BE2C (cell line): Measurements from ENCODE around the gene FBXL20. TPM values are rescaled to one million over a fixed set of nuclear protein-coding genes. Genes with fewer than 3 reads are reported as not detected.
"Not testable (repeated sequence)": the region's sequence is repeated elsewhere in the genome, so short reads cannot be mapped to it uniquely, and the experiment has no call there.

ENCODE experiments used
- DNase-seq: peaks from one replicate; pipeline ENCODE4 v3.0.0-alpha.2; 2020
- H3K27me3 ChIP-seq: fragments of 250-450 bp; sonication (Bioruptor Pico); 2 replicates; pipeline ENCODE4 v1.5.1; 2020; ENCODE audit warnings: mild to moderate bottlenecking
- H3K36me3 ChIP-seq: fragments of 250-450 bp; sonication (Bioruptor Pico); 2 replicates; pipeline ENCODE4 v1.5.1; 2020; ENCODE audit warnings: mild to moderate bottlenecking
- H3K4me1 ChIP-seq: fragments of 250-450 bp; sonication (Bioruptor Pico); 2 replicates; pipeline ENCODE4 v1.5.1; 2020
- H3K4me3 ChIP-seq: 2 replicates; pipeline ENCODE4 v1.5.1; 2011; ENCODE audit warnings: low read depth, low read length
- H3K9me3 ChIP-seq: fragments of 250-450 bp; sonication (Bioruptor Pico); 2 replicates; pipeline ENCODE4 v1.5.1; 2020
- polyA plus RNA-seq: library from polyadenylated mRNA; unstranded; fragments of >200 nt; gene quantifications from one replicate; pipeline ENCODE4 v1.2.1, GENCODE V29; 2012; ENCODE audit warnings: low read depth, missing spikeins; ENCODE audit not compliant: insufficient read length, insufficient read depth
- TF ChIP-seq, protein P1 (sequence below): IDR thresholded peaks from 2 replicates; pipeline ENCODE4 v1.5.1; 2012; ENCODE audit warnings: mild to moderate bottlenecking, low read depth, low read length

FBXL20 gene, protein sequence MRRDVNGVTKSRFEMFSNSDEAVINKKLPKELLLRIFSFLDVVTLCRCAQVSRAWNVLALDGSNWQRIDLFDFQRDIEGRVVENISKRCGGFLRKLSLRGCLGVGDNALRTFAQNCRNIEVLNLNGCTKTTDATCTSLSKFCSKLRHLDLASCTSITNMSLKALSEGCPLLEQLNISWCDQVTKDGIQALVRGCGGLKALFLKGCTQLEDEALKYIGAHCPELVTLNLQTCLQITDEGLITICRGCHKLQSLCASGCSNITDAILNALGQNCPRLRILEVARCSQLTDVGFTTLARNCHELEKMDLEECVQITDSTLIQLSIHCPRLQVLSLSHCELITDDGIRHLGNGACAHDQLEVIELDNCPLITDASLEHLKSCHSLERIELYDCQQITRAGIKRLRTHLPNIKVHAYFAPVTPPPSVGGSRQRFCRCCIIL
- polyA plus RNA-seq = 3.0 TPM

DNA sequence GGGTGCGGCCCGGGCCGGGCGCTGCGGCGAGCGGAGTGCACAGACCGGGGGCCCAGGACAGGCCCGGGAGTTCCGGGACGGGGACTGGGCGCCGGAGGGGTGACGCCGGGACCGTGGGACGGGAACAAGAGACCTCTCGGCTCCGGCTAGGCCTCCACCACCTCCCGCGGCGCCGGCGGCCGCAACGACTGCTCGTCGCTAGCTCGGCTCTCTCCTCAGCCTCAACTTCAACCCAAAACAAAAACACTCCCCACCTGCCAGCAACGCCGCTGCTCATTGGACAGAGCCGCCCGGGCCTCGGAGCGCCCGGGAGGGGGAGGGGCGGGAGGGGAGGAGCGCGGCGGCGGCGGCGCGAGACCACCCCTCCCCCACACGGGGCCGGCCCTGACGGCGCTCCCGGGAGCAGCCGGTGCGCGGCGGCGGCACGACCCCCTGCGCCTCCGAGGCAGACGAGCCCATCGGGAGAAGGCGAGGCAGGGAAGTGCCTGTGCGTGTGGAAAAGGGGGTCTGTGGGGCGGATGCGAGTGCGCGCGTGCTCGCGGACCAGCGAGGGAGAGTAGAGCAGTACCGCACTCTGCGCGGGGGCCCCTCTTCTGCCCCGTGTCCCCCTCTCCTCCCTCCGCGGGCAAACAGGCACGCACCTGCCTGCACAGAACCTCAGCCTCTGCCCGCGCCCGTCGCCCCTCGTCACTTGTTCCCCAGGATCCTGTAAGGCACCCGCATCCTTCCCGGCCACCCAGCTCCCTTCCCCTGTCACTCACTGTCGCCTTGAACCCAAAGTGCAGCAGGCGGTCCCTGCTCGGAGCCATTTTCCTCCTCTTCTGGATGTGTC, at the start of gene FBXL20:
Gene FBXL20, minus strand, starts transcription at position 215 of the 832 bp plus-strand sequence. CDS start 224 bp downstream, outside the sequence.
- H3K27me3 ChIP-seq = no peaks in the 10 kb centered on the region
- peak within 1 kb of the TSS; percentile 89 for H3K4me3 ChIP-seq
- peak; percentile 96 for DNase-seq
- no peaks in the 10 kb centered on the region for H3K9me3 ChIP-seq
- H3K4me1 ChIP-seq = no peaks in the 10 kb centered on the region; the same call in 1 of the 2 replicates
- peaks cover 9% of the 10 kb centered on the region for H3K36me3 ChIP-seq
- TF ChIP-seq, protein P1, sequence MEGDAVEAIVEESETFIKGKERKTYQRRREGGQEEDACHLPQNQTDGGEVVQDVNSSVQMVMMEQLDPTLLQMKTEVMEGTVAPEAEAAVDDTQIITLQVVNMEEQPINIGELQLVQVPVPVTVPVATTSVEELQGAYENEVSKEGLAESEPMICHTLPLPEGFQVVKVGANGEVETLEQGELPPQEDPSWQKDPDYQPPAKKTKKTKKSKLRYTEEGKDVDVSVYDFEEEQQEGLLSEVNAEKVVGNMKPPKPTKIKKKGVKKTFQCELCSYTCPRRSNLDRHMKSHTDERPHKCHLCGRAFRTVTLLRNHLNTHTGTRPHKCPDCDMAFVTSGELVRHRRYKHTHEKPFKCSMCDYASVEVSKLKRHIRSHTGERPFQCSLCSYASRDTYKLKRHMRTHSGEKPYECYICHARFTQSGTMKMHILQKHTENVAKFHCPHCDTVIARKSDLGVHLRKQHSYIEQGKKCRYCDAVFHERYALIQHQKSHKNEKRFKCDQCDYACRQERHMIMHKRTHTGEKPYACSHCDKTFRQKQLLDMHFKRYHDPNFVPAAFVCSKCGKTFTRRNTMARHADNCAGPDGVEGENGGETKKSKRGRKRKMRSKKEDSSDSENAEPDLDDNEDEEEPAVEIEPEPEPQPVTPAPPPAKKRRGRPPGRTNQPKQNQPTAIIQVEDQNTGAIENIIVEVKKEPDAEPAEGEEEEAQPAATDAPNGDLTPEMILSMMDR = no peak

DNA sequence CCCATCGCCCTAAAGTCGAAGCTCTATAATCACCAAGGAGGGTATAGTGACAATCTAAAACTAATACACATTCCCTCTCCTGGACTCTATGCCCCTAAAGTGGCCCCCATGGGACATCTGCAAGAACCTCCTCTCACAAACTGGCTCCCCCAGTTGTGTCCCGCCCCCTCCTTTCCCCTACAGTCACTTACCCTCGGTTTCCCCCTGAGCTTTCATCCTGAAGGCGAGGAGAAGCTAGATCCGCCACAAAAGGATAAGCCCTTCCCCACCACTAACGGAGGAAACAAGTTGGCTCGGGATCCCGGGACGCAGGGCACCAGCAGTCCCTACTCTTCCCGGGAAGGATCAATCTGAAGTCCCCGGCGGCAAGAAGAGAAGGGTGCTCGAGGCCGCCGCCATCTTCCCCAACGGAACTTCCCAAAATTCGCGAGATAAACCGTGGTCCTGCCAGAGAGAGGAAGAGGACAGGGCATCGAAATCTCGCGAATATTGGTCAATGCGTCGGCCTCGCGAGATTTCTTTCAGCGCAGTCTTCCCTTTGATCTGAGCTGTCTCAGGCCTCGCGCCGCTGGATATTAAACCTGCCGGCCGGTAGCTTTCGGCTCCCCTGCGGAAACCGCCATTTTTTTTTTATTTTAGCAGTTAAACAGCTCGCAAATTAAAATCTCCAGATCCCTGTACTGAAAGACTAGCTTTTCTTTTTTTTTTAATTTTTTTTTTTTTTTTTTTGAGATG, 49.6 kb upstream of the FBXL20 start, which contains the start of gene MED1:
Gene MED1, minus strand, starts transcription at position 417 of the 735 bp plus-strand sequence. Its CDS starts 201 bp downstream, at position 216.
- TF ChIP-seq, protein P1 = no peak
- peaks cover 7% of the 10 kb centered on the region; the same call in 1 of the 2 replicates for H3K4me1 ChIP-seq
- no peaks in the 10 kb centered on the region; the same call in 1 of the 2 replicates for H3K9me3 ChIP-seq
- no peaks in the 10 kb centered on the region for H3K27me3 ChIP-seq
- H3K36me3 ChIP-seq = peaks cover 19% of the 10 kb centered on the region
- H3K4me3 ChIP-seq = peak within 1 kb of the TSS; percentile 100
- DNase-seq = peak; percentile 96

DNA sequence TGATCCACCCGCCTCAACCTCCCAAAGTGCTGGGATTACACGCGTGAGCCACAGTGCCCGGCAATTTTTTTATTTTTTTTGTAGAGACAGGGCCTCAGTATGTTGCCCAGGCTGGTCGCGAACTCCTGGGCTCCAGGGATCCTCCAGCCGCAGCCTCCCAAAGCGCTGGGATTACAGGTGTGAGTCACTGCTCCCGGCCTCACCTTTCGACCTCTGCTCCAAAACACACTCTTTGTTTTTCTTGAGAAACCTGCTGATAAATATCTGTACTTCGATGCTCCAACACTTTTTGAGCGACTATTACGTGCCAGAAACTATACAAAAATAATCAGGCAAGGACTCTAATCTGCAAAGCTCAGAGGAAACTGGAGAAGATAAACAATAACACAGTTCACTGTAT, 48.6 kb upstream of the FBXL20 start:
- Histone ChIP-seq H3K27me3 (no peaks in the 10 kb centered on the region), H3K36me3 (peaks cover 26% of the 10 kb centered on the region), H3K9me3 (no peaks in the 10 kb centered on the region; the same call in 1 of the 2 replicates), H3K4me3 (peak overlapping the region; percentile 100), H3K4me1 (peaks cover 7% of the 10 kb centered on the region; the same call in 1 of the 2 replicates)
- TF ChIP-seq, protein P1 = no peak
- no peak for DNase-seq

DNA sequence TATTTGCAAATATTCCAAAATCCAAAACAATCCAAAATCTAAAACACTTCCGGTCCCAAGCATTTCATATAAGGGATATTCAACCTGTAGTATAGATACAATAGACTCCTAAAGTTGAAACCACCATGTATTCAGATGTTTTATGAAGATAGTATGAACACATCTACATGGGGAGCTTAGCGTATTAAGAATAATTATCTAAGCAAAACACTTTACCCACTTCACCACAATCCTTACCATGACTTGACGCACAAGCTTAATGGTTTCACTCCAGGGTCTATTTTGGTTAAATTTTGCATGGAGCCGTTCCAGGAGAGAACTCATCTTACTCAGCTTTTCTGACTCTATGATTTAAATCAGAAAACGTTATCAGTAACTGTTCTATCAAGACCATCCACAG, 46.1 kb upstream of the FBXL20 start:
- no peaks in the 10 kb centered on the region; the same call in 1 of the 2 replicates for H3K9me3 ChIP-seq
- TF ChIP-seq, protein P1 = no peak
- peaks cover 7% of the 10 kb centered on the region; the same call in 1 of the 2 replicates for H3K4me1 ChIP-seq
- no peak for DNase-seq
- peaks cover 47% of the 10 kb centered on the region for H3K36me3 ChIP-seq
- no peak overlapping the region for H3K4me3 ChIP-seq
- H3K27me3 ChIP-seq = no peaks in the 10 kb centered on the region

DNA sequence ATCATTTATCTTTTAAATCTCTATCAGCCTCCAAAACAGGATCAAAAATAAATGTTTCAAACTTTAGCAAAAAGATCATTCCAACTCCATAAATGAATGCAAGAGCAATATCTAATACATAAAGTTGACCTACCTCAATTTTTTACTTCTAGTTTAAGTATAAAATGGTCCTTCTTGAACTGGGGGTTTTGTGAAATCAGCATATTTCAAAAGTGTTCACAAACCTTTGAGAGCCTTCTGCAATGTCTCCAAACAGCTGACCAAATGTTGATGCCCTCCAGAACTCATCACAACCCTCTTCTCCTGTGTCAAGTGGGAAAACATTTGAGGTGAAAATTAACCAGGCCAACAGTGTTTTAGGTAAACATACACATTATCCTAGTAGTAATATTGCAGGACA, 41.9 kb upstream of the FBXL20 start:
- H3K9me3 ChIP-seq = no peaks in the 10 kb centered on the region
- TF ChIP-seq, protein P1 = no peak
- no peak for DNase-seq
- H3K4me1 ChIP-seq = no peaks in the 10 kb centered on the region
- no peaks in the 10 kb centered on the region for H3K27me3 ChIP-seq
- H3K4me3 ChIP-seq = no peak overlapping the region
- peaks cover 74% of the 10 kb centered on the region for H3K36me3 ChIP-seq

DNA sequence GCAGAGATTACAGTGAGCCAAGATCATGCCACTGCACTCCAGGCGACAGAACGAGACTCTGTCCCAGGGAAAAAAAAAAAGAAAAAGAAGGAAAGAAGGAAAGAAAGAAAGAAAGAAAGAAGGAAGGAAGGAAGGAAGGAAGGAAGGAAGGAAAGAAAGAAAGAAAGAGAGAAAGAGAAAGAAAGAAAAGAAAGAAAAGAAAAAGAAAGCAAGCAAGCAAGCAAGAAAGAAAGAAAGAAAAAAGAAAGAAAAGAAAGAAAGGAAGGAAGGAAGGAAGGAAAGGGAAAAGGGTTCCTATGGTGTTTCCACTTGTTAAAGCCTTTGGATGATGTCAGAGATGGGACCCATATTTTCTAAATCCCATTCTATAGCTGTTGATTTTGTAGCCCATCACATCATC, 38.4 kb upstream of the FBXL20 start:
- H3K9me3 ChIP-seq, H3K4me1 ChIP-seq, DNase-seq, H3K4me3 ChIP-seq, H3K27me3 ChIP-seq: not testable (repeated sequence)
- H3K36me3 ChIP-seq = peaks cover 79% of the 10 kb centered on the region
